Activated CD4-positive, alpha-beta T cell treated with anti-CD3 and anti-CD28 coated beads for 36 hours (primary cell): ENCODE results near the gene SLC7A1. TPM values are rescaled to one million over a fixed set of nuclear protein-coding genes. Genes with fewer than 3 reads are reported as not detected.

Experiments used
- ATAC-seq: fragments of 200-7000 bp; cut with Tn5 transposase; one replicate; pipeline ENCODE4 v1.10.0; 2021; ENCODE audit warnings: mild to moderate bottlenecking, moderate library complexity
- CTCF ChIA-PET: fragments of 350-600 bp; sonication (Branson Sonifier 250); formaldehyde crosslinking; loops from one replicate; lab custom pipeline; 2021; ENCODE audit warnings: antibody characterized with exemption; lab: Charles Lee
- POLR2A ChIA-PET: fragments of 350-600 bp; sonication (Branson Sonifier 250); formaldehyde crosslinking; loops from one replicate; lab custom pipeline; 2021; ENCODE audit warnings: antibody characterized with exemption, inconsistent platforms; lab: Charles Lee
- DNase-seq: peaks from one replicate; pipeline ENCODE4 v3.0.0-alpha.2; 2020
- H3K27ac Mint-ChIP-seq: one replicate; pipeline ENCODE4 v1.8.0; 2021; ENCODE audit warnings: mixed read lengths
- H3K27me3 Mint-ChIP-seq: one replicate; pipeline ENCODE4 v1.8.0; 2021; ENCODE audit warnings: mixed read lengths
- H3K36me3 Mint-ChIP-seq: one replicate; pipeline ENCODE4 v1.8.0; 2021; ENCODE audit warnings: low read depth, mixed read lengths
- H3K4me1 Mint-ChIP-seq: one replicate; pipeline ENCODE4 v1.8.0; 2021; ENCODE audit warnings: mixed read lengths
- H3K4me3 Mint-ChIP-seq: one replicate; pipeline ENCODE4 v1.8.0; 2021; ENCODE audit warnings: mild to moderate bottlenecking, moderate library complexity, mixed read lengths
- H3K9me3 Mint-ChIP-seq: one replicate; pipeline ENCODE4 v1.8.0; 2021; ENCODE audit warnings: low read depth, mixed read lengths
- intact Hi-C, 2 experiments: fragments of 100-400 bp; cut with DNase I in 1 of 2; cut with micrococcal nuclease in 1 of 2; formaldehyde crosslinking; loops; one replicate each; pipeline versions ENCODE4 v1.14.2 to v1.15.1; 2022 to 2024; cut with DNase I, micrococcal nuclease
- total RNA-seq, 2 experiments: library from RNA; stranded (reverse); gene quantifications; one replicate each; pipeline ENCODE4 v1.2.3, GENCODE V29; 2021

SLC7A1 gene
- total RNA-seq, 2 experiments from 2014 or later, result 91.1 to 126 TPM

- Mint-ChIP-seq H3K4me3 (no peak overlapping the region), H3K27ac (no peak overlapping the region), H3K36me3 (peaks cover 33% of the 10 kb centered on the region), H3K4me1 (peaks cover 64% of the 10 kb centered on the region), H3K9me3 (no peaks in the 10 kb centered on the region), H3K27me3 (no peaks in the 10 kb centered on the region)
- intact Hi-C loops, result no loop called here
- POLR2A ChIA-PET, result no interaction called here
- ATAC-seq, result no peak
- DNase-seq, result no peak
- CTCF ChIA-PET, result interaction anchor here (0.9 kb wide), 1 partner anchor 28 kb away, joined by 3 read pairs; no protein-coding TSS in a partner anchor
Measured at GRCh38 chr13:29583073-29583785, 12.3 kb downstream of the SLC7A1 start.

GRCh38 chr13:29582171-29582570 lies 13.3 kb downstream of the SLC7A1 start:
- H3K27me3 Mint-ChIP-seq, result no peaks in the 10 kb centered on the region
- peaks cover 60% of the 10 kb centered on the region for H3K4me1 Mint-ChIP-seq
- ChIA-PET CTCF (no interaction called here), POLR2A (no interaction called here)
- no peaks in the 10 kb centered on the region for H3K9me3 Mint-ChIP-seq
- no peak overlapping the region for H3K4me3 Mint-ChIP-seq
- peaks cover 33% of the 10 kb centered on the region for H3K36me3 Mint-ChIP-seq
- no peak overlapping the region for H3K27ac Mint-ChIP-seq
- intact Hi-C loops, result no loop called here
- ATAC-seq (no peak), DNase-seq (no peak)

GRCh38 chr13:29581666-29582065 lies 13.8 kb downstream of the SLC7A1 start:
- intact Hi-C loops, result no loop called here
- CTCF ChIA-PET, result no interaction called here
- Mint-ChIP-seq H3K4me3 (no peak overlapping the region), H3K9me3 (no peaks in the 10 kb centered on the region), H3K27me3 (no peaks in the 10 kb centered on the region), H3K36me3 (peaks cover 31% of the 10 kb centered on the region), H3K27ac (no peak overlapping the region), H3K4me1 (peaks cover 58% of the 10 kb centered on the region)
- DNase-seq (no peak), ATAC-seq (no peak)
- POLR2A ChIA-PET, result no interaction called here

GRCh38 chr13:29579094-29579493 lies 16.4 kb downstream of the SLC7A1 start:
- Mint-ChIP-seq H3K9me3 (no peaks in the 10 kb centered on the region), H3K4me3 (no peak overlapping the region), H3K36me3 (peaks cover 38% of the 10 kb centered on the region), H3K27ac (no peak overlapping the region), H3K4me1 (peaks cover 41% of the 10 kb centered on the region), H3K27me3 (no peaks in the 10 kb centered on the region)
- ATAC-seq, result no peak
- CTCF ChIA-PET, result interaction anchor here (0.6 kb wide), 1 partner anchor 73 kb away, joined by 3 read pairs; no protein-coding TSS in a partner anchor
- intact Hi-C loops, result no loop called here
- POLR2A ChIA-PET, result no interaction called here
- no peak for DNase-seq

- DNase-seq, result no peak
- Mint-ChIP-seq H3K4me1 (peaks cover 41% of the 10 kb centered on the region), H3K27ac (no peak overlapping the region), H3K4me3 (no peak overlapping the region), H3K27me3 (no peaks in the 10 kb centered on the region), H3K36me3 (peaks cover 40% of the 10 kb centered on the region), H3K9me3 (no peaks in the 10 kb centered on the region)
- intact Hi-C loops, result no loop called here
- CTCF ChIA-PET, result interaction anchor here (0.6 to 1.3 kb wide), 3 partner anchors 9 to 72 kb away, joined by 3 read pairs; no protein-coding TSS in a partner anchor
- POLR2A ChIA-PET, result no interaction called here
- no peak for ATAC-seq
Measured at GRCh38 chr13:29578300-29579085, 17.0 kb downstream of the SLC7A1 start.

GRCh38 chr13:29577136-29578051 lies 18.1 kb downstream of the SLC7A1 start:
- no peak for ATAC-seq
- peaks cover 40% of the 10 kb centered on the region for H3K4me1 Mint-ChIP-seq
- ChIA-PET POLR2A (no interaction called here), CTCF (interaction anchor here (0.6 to 2.0 kb wide), 9 partner anchors 8 to 283 kb away, joined by 3 to 6 read pairs (median 3); no protein-coding TSS in a partner anchor)
- H3K27ac Mint-ChIP-seq, result no peak overlapping the region
- no peak overlapping the region for H3K4me3 Mint-ChIP-seq
- H3K27me3 Mint-ChIP-seq, result no peaks in the 10 kb centered on the region
- H3K36me3 Mint-ChIP-seq, result peaks cover 39% of the 10 kb centered on the region
- no peak for DNase-seq
- no peaks in the 10 kb centered on the region for H3K9me3 Mint-ChIP-seq
- intact Hi-C loops, result no loop called here

- DNase-seq, result no peak
- ChIA-PET CTCF (interaction anchor here (0.6 to 2.0 kb wide), 4 partner anchors 10 to 103 kb away, joined by 3 to 6 read pairs (median 4); no protein-coding TSS in a partner anchor), POLR2A (no interaction called here)
- H3K4me1 Mint-ChIP-seq, result peaks cover 40% of the 10 kb centered on the region
- peaks cover 39% of the 10 kb centered on the region for H3K36me3 Mint-ChIP-seq
- no peak for ATAC-seq
- no peak overlapping the region for H3K27ac Mint-ChIP-seq
- intact Hi-C loops, result no loop called here
- no peaks in the 10 kb centered on the region for H3K27me3 Mint-ChIP-seq
- H3K9me3 Mint-ChIP-seq, result no peaks in the 10 kb centered on the region
- H3K4me3 Mint-ChIP-seq, result no peak overlapping the region
Measured at GRCh38 chr13:29576581-29576980, 18.9 kb downstream of the SLC7A1 start.

- CTCF ChIA-PET, result interaction anchor here (0.6 to 1.5 kb wide), 2 partner anchors 15 to 103 kb away, joined by 3 read pairs; no protein-coding TSS in a partner anchor
- H3K27me3 Mint-ChIP-seq, result no peaks in the 10 kb centered on the region
- no peaks in the 10 kb centered on the region for H3K9me3 Mint-ChIP-seq
- no peak overlapping the region for H3K4me3 Mint-ChIP-seq
- POLR2A ChIA-PET, result interaction anchor here (0.6 kb wide), 1 partner anchor 274 kb away, joined by 3 read pairs; no protein-coding TSS in a partner anchor
- peaks cover 36% of the 10 kb centered on the region for H3K4me1 Mint-ChIP-seq
- ATAC-seq (no peak), DNase-seq (no peak)
- peaks cover 37% of the 10 kb centered on the region for H3K36me3 Mint-ChIP-seq
- no peak overlapping the region for H3K27ac Mint-ChIP-seq
- intact Hi-C loops, result no loop called here
Measured at GRCh38 chr13:29575098-29575497, 20.4 kb downstream of the SLC7A1 start.

- ATAC-seq (no peak), DNase-seq (no peak)
- ChIA-PET CTCF (interaction anchor here (1.1 kb wide), 1 partner anchor 140 kb away, joined by 3 read pairs; no protein-coding TSS in a partner anchor), POLR2A (no interaction called here)
- Mint-ChIP-seq H3K36me3 (peaks cover 37% of the 10 kb centered on the region), H3K4me3 (no peak overlapping the region), H3K9me3 (no peaks in the 10 kb centered on the region), H3K4me1 (peaks cover 34% of the 10 kb centered on the region), H3K27me3 (no peaks in the 10 kb centered on the region), H3K27ac (no peak overlapping the region)
- intact Hi-C loops, result no loop called here
Measured at GRCh38 chr13:29573190-29573589, 22.3 kb downstream of the SLC7A1 start.

- Mint-ChIP-seq H3K4me1 (peaks cover 34% of the 10 kb centered on the region), H3K36me3 (peaks cover 31% of the 10 kb centered on the region), H3K27me3 (no peaks in the 10 kb centered on the region), H3K4me3 (no peak overlapping the region), H3K9me3 (no peaks in the 10 kb centered on the region), H3K27ac (no peak overlapping the region)
- POLR2A ChIA-PET, result no interaction called here
- ATAC-seq (no peak), DNase-seq (no peak)
- intact Hi-C loops, result no loop called here
- CTCF ChIA-PET, result interaction anchor here (1.1 kb wide), 1 partner anchor 141 kb away, joined by 3 read pairs; no protein-coding TSS in a partner anchor
Measured at GRCh38 chr13:29572575-29572974, 22.9 kb downstream of the SLC7A1 start.
